ENCODE results near the gene TTL. TPM values are rescaled to one million over a fixed set of nuclear protein-coding genes. Genes with fewer than 3 reads are reported as not detected.
"Not testable (repeated sequence)": the region's sequence is repeated elsewhere in the genome, so short reads cannot be mapped to it uniquely, and the experiment has no call there.

TTL gene
- 10 to 100 TPM; 11.5 to 45.4 (median 27.8) TPM for total RNA-seq

GRCh38 chr2:112481528-112482233 is at the start of gene TTL:
TSS of gene TTL (plus strand) at chr2:112482156. CDS start at chr2:112482345, 189 bp downstream.
- TF ChIP-seq POLR2AphosphoS5 (IDR thresholded peaks at IDR 0.05) (no peak), CTCF (IDR thresholded peaks at IDR 0.05) (peak in 1 of 6 experiments; percentile 16), POLR2A (IDR thresholded peaks at IDR 0.05) (peak in 3 of 4 donors; percentile 17 to 61 (median 30))
- H3K36me3 ChIP-seq = no peaks in the 10 kb centered on the region
- peaks cover 17 to 42% (median 26%) of the 10 kb centered on the region in 4 donors for H3K4me1 ChIP-seq
- peak within 1 kb of the TSS; percentile 85 to 93 (median 90) for H3K27ac ChIP-seq
- ATAC-seq (ENCODE audit: low FRiP score in 2 of 2) = peak; percentile 83 to 96
- WGBS, 2 donors = 0 to 1% methylated on average over 32 to 34 of the region's 82 CpGs
- H3K27me3 ChIP-seq = no peaks in the 10 kb centered on the region
- H3K9me3 ChIP-seq = no peaks in the 10 kb centered on the region
- H3K4me3 ChIP-seq = peak within 1 kb of the TSS; percentile 81 to 92 (median 88)
- DNase-seq = peak; percentile 82 to 97

- not testable (repeated sequence) for H3K27me3 ChIP-seq; H3K9me3 ChIP-seq; H3K36me3 ChIP-seq; H3K4me1 ChIP-seq; DNase-seq; ATAC-seq (ENCODE audit: low FRiP score in 2 of 2)
- Histone ChIP-seq H3K27ac (peak overlapping the region; percentile 85 to 88 (median 86)), H3K4me3 (peak overlapping the region; percentile 46 to 67 (median 58))
- TF ChIP-seq POLR2A (IDR thresholded peaks at IDR 0.05) = peak in 1 of 4 donors; percentile 4
- WGBS, 2 donors = 46 to 63% methylated on average over 16 to 21 of the region's 22 CpGs
Measured at GRCh38 chr2:112432390-112432734, 49.6 kb upstream of the TTL start.

- 18 to 24% methylated on average over 6 to 24 of the region's 98 CpGs for WGBS, 2 donors
- not testable (repeated sequence) for H3K27me3 ChIP-seq, H3K4me1 ChIP-seq, H3K9me3 ChIP-seq, H3K36me3 ChIP-seq
- ATAC-seq (ENCODE audit: low FRiP score in 2 of 2) (peak; percentile 24 to 67), DNase-seq (peak; percentile 31 to 90)
- H3K27ac ChIP-seq = peak overlapping the region; percentile 85 to 88 (median 86)
- TF ChIP-seq POLR2A (IDR thresholded peaks at IDR 0.05) = peak in 2 of 4 donors; percentile 49 to 62
- peak overlapping the region; percentile 46 to 67 (median 58) for H3K4me3 ChIP-seq
Measured at GRCh38 chr2:112432735-112433479, 49.0 kb upstream of the TTL start.

GRCh38 chr2:112433480-112433879 is 48.5 kb upstream of the TTL start, which contains the start of gene RGPD8:
TSS of gene RGPD8 (minus strand) at chr2:112433645. CDS start at chr2:112433453, 192 bp downstream.
- H3K9me3 ChIP-seq, H3K4me1 ChIP-seq, H3K36me3 ChIP-seq, H3K27me3 ChIP-seq: not testable (repeated sequence)
- H3K27ac ChIP-seq = peak within 1 kb of the TSS; percentile 85 to 88 (median 86)
- peak; percentile 96 for DNase-seq
- ATAC-seq (ENCODE audit: low FRiP score in 2 of 2) = peak; percentile 97 to 99
- TF ChIP-seq CTCF (IDR thresholded peaks at IDR 0.05) (peak; percentile 26 to 69 (median 44)), POLR2AphosphoS5 (IDR thresholded peaks at IDR 0.05) (peak in 1 of 2 donors; percentile 41)
- H3K4me3 ChIP-seq = peak within 1 kb of the TSS; percentile 46 to 67 (median 58)
- 0% methylated on average over 9 to 18 of the region's 26 CpGs for WGBS, 2 donors

GRCh38 chr2:112433932-112434730 is 47.8 kb upstream of the TTL start:
- H3K27ac ChIP-seq = no peak overlapping the region
- DNase-seq = peak in 1 of 2 donors; percentile 82
- TF ChIP-seq POLR2A (IDR thresholded peaks at IDR 0.05) (no peak), POLR2AphosphoS5 (IDR thresholded peaks at IDR 0.05) (no peak), EP300 (IDR thresholded peaks at IDR 0.05) (no peak), CTCF (IDR thresholded peaks at IDR 0.05) (no peak)
- no peaks in the 10 kb centered on the region for H3K27me3 ChIP-seq
- no peaks in the 10 kb centered on the region for H3K36me3 ChIP-seq
- no peaks in the 10 kb centered on the region for H3K9me3 ChIP-seq
- 71 to 81% methylated on average over 13 to 24 of the region's 31 CpGs for WGBS, 2 donors
- ATAC-seq (ENCODE audit: low FRiP score in 2 of 2) = no peak
- no peak overlapping the region for H3K4me3 ChIP-seq
- H3K4me1 ChIP-seq = peaks cover 3 to 10% (median 7%) of the 10 kb centered on the region in 4 donors

GRCh38 chr2:112434890-112435715 is 46.9 kb upstream of the TTL start:
- ATAC-seq (ENCODE audit: low FRiP score in 2 of 2) = not testable (repeated sequence)
- WGBS, 2 donors = 80 to 84% methylated on average over 17 to 31 of the region's 33 CpGs

GRCh38 chr2:112435716-112436431 is 46.1 kb upstream of the TTL start:
- not testable (repeated sequence) for H3K4me1 ChIP-seq; H3K36me3 ChIP-seq; H3K27me3 ChIP-seq; H3K9me3 ChIP-seq; ATAC-seq (ENCODE audit: low FRiP score in 2 of 2); H3K27ac ChIP-seq; H3K4me3 ChIP-seq
- peak in 1 of 2 donors; percentile 72 for DNase-seq
- WGBS, 2 donors = 88 to 92% methylated on average over 10 to 18 of the region's 18 CpGs

More at GRCh38 chr2:112434890-112435715, 46.9 kb upstream of the TTL start:
- H3K9me3 ChIP-seq, H3K4me3 ChIP-seq, H3K27ac ChIP-seq, H3K36me3 ChIP-seq, H3K4me1 ChIP-seq, H3K27me3 ChIP-seq: not testable (repeated sequence)
- DNase-seq = peak in 1 of 2 donors; percentile 73

All from upper lobe of left lung (tissue), 6 donors.